Renal cortical epithelial cell (primary cell): Measurements from ENCODE around the gene PUM2. TPM values are rescaled to one million over a fixed set of nuclear protein-coding genes. Genes with fewer than 3 reads are reported as not detected.

Experiments used
- DNase-seq: peaks from one replicate; pipeline ENCODE4 v3.0.0-alpha.2; 2011; ENCODE audit warnings: low read depth
- total RNA-seq: library from RNA; depleted of rRNA; stranded (reverse); fragments of >200 nt; gene quantifications from 2 replicates; pipeline ENCODE4 v1.2.3, GENCODE V29; 2014

The PUM2 gene
- total RNA-seq, 1 donor from 2014 or later: 90.6 TPM

- peak; percentile 43 for DNase-seq
These were observed 7.5 kb downstream of the PUM2 start for GRCh38 chr2:20343128-20343527.

- DNase-seq: no peak
These were observed 11.6 kb downstream of the PUM2 start for GRCh38 chr2:20339012-20339411.

- DNase-seq: no peak
These were observed 15.9 kb downstream of the PUM2 start for GRCh38 chr2:20334605-20335203.

- no peak for DNase-seq
These were observed 16.9 kb downstream of the PUM2 start for GRCh38 chr2:20333738-20334137.

GRCh38 chr2:20330192-20330591 is 20.5 kb downstream of the PUM2 start:
- no peak for DNase-seq

GRCh38 chr2:20327370-20327769 is 23.3 kb downstream of the PUM2 start:
- peak; percentile 39 for DNase-seq

GRCh38 chr2:20326163-20326780 is 24.4 kb downstream of the PUM2 start:
- peak; percentile 68 for DNase-seq

GRCh38 chr2:20322527-20323300 is 27.9 kb downstream of the PUM2 start:
- DNase-seq: no peak

- DNase-seq: no peak
These were observed 33.0 kb downstream of the PUM2 start for GRCh38 chr2:20317690-20318089.

- DNase-seq: no peak
These were observed 33.4 kb downstream of the PUM2 start for GRCh38 chr2:20317197-20317596.

GRCh38 chr2:20314562-20315501 is 35.8 kb downstream of the PUM2 start:
- DNase-seq: no peak

GRCh38 chr2:20313659-20314058 is 37.0 kb downstream of the PUM2 start:
- no peak for DNase-seq

- DNase-seq: no peak
These were observed 41.6 kb downstream of the PUM2 start for GRCh38 chr2:20309001-20309400.

GRCh38 chr2:20307311-20307710 is 43.3 kb downstream of the PUM2 start:
- DNase-seq: no peak

- no peak for DNase-seq
These were observed 46.2 kb downstream of the PUM2 start for GRCh38 chr2:20304411-20304810.

GRCh38 chr2:20303966-20304365 is 46.7 kb downstream of the PUM2 start:
- DNase-seq: no peak

GRCh38 chr2:20302019-20302418 is 48.6 kb downstream of the PUM2 start:
- DNase-seq: no peak

GRCh38 chr2:20300656-20301055 is 50.0 kb downstream of the PUM2 start:
- DNase-seq: no peak

GRCh38 chr2:20299113-20299512 is 51.5 kb downstream of the PUM2 start:
- DNase-seq: no peak

- DNase-seq: no peak
These were observed 56.4 kb downstream of the PUM2 start for GRCh38 chr2:20294231-20294630.

- DNase-seq: no peak
These were observed 57.7 kb downstream of the PUM2 start for GRCh38 chr2:20292984-20293383.

GRCh38 chr2:20291846-20292408 is 58.7 kb downstream of the PUM2 start:
- DNase-seq: no peak
